Measurements from ENCODE around the gene DNM3. TPM values are rescaled to one million over a fixed set of nuclear protein-coding genes. Genes with fewer than 3 reads are reported as not detected.

The DNM3 gene
- polyA plus RNA-seq, 1 of the 3 experiments (the other 2 are of a cell fraction), result 0.43 TPM

DNA sequence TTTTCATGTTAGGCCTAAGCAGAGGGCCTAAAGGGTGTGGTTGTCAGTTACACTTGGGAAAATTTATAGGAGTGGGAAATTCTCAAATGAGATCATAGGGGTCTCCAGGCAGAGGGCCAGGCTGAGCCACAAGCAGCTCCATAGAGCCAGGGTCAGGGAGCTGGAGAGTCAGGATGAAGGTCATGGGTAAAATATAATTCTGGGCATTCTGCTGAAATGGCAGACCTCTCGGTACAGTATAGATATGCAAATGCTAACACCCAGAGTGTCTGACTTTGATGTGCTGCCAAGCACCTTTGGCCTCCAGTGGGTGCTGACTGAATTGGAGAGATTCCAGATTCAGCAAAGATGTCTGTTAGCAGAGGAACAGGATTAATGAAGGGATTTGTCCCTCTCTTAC lies 40.1 kb downstream of the DNM3 start (continued):
- TF ChIP-seq REST (IDR thresholded peaks at IDR 0.05; ENCODE audit: low read depth, low read length) (no peak), YY1 (IDR thresholded peaks at IDR 0.05; ENCODE audit: low read depth) (no peak), EZH2phosphoT487 (IDR thresholded peaks at IDR 0.05; ENCODE audit: borderline replicate concordance, low read depth) (no peak), SIN3A (IDR thresholded peaks at IDR 0.05; ENCODE audit: borderline replicate concordance, low read depth, low read length) (no peak), CHD2 (IDR thresholded peaks at IDR 0.05; ENCODE audit: low read length, partially characterized antibody) (no peak), EP300 (IDR thresholded peaks at IDR 0.05; ENCODE audit: borderline replicate concordance in 1 of 2, low read depth in 1 of 2, low read length in 1 of 2) (no peak), FOXJ3 (CRISPR knock-in tag; IDR thresholded peaks at IDR 0.05) (no peak), POLR2AphosphoS5 (IDR thresholded peaks at IDR 0.05; ENCODE audit: low read depth, low read length) (no peak), PBX3 (IDR thresholded peaks at IDR 0.05) (no peak)
- TF ChIP-seq, protein P1, sequence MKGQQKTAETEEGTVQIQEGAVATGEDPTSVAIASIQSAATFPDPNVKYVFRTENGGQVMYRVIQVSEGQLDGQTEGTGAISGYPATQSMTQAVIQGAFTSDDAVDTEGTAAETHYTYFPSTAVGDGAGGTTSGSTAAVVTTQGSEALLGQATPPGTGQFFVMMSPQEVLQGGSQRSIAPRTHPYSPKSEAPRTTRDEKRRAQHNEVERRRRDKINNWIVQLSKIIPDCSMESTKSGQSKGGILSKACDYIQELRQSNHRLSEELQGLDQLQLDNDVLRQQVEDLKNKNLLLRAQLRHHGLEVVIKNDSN (IDR thresholded peaks at IDR 0.05; ENCODE audit: borderline replicate concordance, low read depth), result no peak

GRCh38 chr1:171883849-171884248 lies 42.6 kb downstream of the DNM3 start:
- no peak for DNase-seq
- WGBS (ENCODE audit: low lambda C conversion rate), result 33% methylated on average over 4 of the region's 4 CpGs
- Histone ChIP-seq H3K27me3 (ENCODE audit: insufficient read depth) (no peaks in the 10 kb centered on the region), H3K36me3 (replicated peaks in 1 of 2; ENCODE audit: control insufficient read depth in 1 of 2, insufficient read depth in 2 of 2, low read length in 1 of 2) (no peaks in the 10 kb centered on the region), H4K20me1 (ENCODE audit: insufficient read depth) (no peaks in the 10 kb centered on the region), H3K9me3 (0 out of 2 replicates have a peak, but pooled peaks cover 7% of the 10 kb centered on the region), H3K4me2 (no peak overlapping the region), H3K27ac (ENCODE audit: low read depth in 2 of 2, low read length in 1 of 2) (no peak overlapping the region), H3K79me2 (ENCODE audit: insufficient read depth) (no peaks in the 10 kb centered on the region), H3K9me2 (no peaks in the 10 kb centered on the region; the same call in none of the 2 replicates), H3K9ac (no peak overlapping the region), H3F3A (replicated peaks; ENCODE audit: insufficient read depth) (no peaks in the 10 kb centered on the region), H3K4me1 (ENCODE audit: control insufficient read depth in 1 of 2, insufficient read depth in 2 of 2, low read depth in 1 of 2, low read length in 1 of 2) (peaks cover 0 to 2% of the 10 kb centered on the region in 2 experiments; a peak in 2 of 4 replicates), H2AFZ (ENCODE audit: low read depth) (no peak overlapping the region; the same call in 1 of the 2 replicates), H3K4me3 (ENCODE audit: low read depth in 2 of 2, low read length in 1 of 2) (no peak overlapping the region)
- POLR2A ChIA-PET, result no interaction called here
- CTCF ChIA-PET, result no interaction called here
- no peak for TF ChIP-seq MEF2A (IDR thresholded peaks at IDR 0.05; ENCODE audit: borderline replicate concordance, low read depth)
- no peak for TF ChIP-seq USF2 (IDR thresholded peaks at IDR 0.05; ENCODE audit: borderline replicate concordance, low read depth, low read length)
- TF ChIP-seq SMC3 (IDR thresholded peaks at IDR 0.05; ENCODE audit: low read depth, low read length), result no peak
- no peak for TF ChIP-seq EZH2phosphoT487 (IDR thresholded peaks at IDR 0.05; ENCODE audit: borderline replicate concordance, low read depth)
- no peak for TF ChIP-seq SIN3A (IDR thresholded peaks at IDR 0.05; ENCODE audit: borderline replicate concordance, low read depth, low read length)
- no peak for TF ChIP-seq FOXJ3 (CRISPR knock-in tag; IDR thresholded peaks at IDR 0.05)
- no peak for TF ChIP-seq JUND (IDR thresholded peaks at IDR 0.05)
- no peak for TF ChIP-seq RAD21 (IDR thresholded peaks at IDR 0.05; ENCODE audit: low read length)
- TF ChIP-seq ELF1 (IDR thresholded peaks at IDR 0.05), result no peak
- TF ChIP-seq TCF12 (IDR thresholded peaks at IDR 0.05), result no peak
- no peak for TF ChIP-seq RCOR1 (IDR thresholded peaks at IDR 0.05; ENCODE audit: low read length)
- TF ChIP-seq RXRA (IDR thresholded peaks at IDR 0.05; ENCODE audit: borderline replicate concordance, low read depth), result no peak
- TF ChIP-seq POLR2AphosphoS5 (IDR thresholded peaks at IDR 0.05; ENCODE audit: low read depth, low read length), result no peak
- TF ChIP-seq MXI1 (IDR thresholded peaks at IDR 0.05; ENCODE audit: low read depth, low read length), result no peak
- no peak for TF ChIP-seq NFIC (IDR thresholded peaks at IDR 0.05; ENCODE audit: borderline replicate concordance)
- no peak for TF ChIP-seq CHD2 (IDR thresholded peaks at IDR 0.05; ENCODE audit: low read length, partially characterized antibody)
- TF ChIP-seq TAF1 (IDR thresholded peaks at IDR 0.05; ENCODE audit: borderline replicate concordance, low read depth, low read length), result no peak
- TF ChIP-seq GABPA (IDR thresholded peaks at IDR 0.05; ENCODE audit: low read depth), result no peak
- no peak for TF ChIP-seq NRF1 (IDR thresholded peaks at IDR 0.05; ENCODE audit: low read depth, low read length)
- no peak for TF ChIP-seq PBX3 (IDR thresholded peaks at IDR 0.05)
